Prostate gland (tissue), 2 donors: ENCODE results near the gene TMEM184A. TPM values are rescaled to one million over a fixed set of nuclear protein-coding genes. Genes with fewer than 3 reads are reported as not detected.
A peak's percentile ranks its signal among the peaks of the same experiment; 100 is the strongest.

Source experiments
- DNase-seq: peaks from one replicate; pipeline ENCODE4 v3.0.0-alpha.2; 2019; ENCODE audit warnings: low spot score
- H3K27ac ChIP-seq, 2 donors: fragments of 200-600 bp; sonication (generic); 2 replicates each; pipeline ENCODE4 v1.5.1; 2017 to 2019
- H3K27me3 ChIP-seq: fragments of 200-600 bp; sonication (generic); replicated peaks from 2 replicates; pipeline ENCODE4 v1.5.1; 2019; ENCODE audit not compliant: insufficient read depth
- H3K36me3 ChIP-seq, 2 donors: fragments of 200-600 bp; sonication (generic); 1 replicate in 1 of 2; 2 replicates in 1 of 2; pipeline versions ENCODE4 v1.5.1 to v1.8.1; 2017 to 2019
- H3K4me1 ChIP-seq: fragments of 200-600 bp; sonication (generic); replicated peaks from 2 replicates; pipeline ENCODE4 v1.5.1; 2019
- H3K4me3 ChIP-seq, 2 donors: fragments of 200-600 bp; sonication (generic); 2 replicates each; pipeline ENCODE4 v1.5.1; 2017 to 2019
- H3K9me3 ChIP-seq: fragments of 200-600 bp; sonication (generic); 2 replicates; pipeline ENCODE4 v1.5.1; 2017
- POLR2A ChIP-seq: fragments of 450-650 bp; IDR thresholded peaks from one replicate; pipeline ENCODE4 v1.6.1; 2016; ENCODE audit warnings: antibody characterized with exemption, mild to moderate bottlenecking
- POLR2AphosphoS5 ChIP-seq: sonication (generic); formaldehyde crosslinking; IDR thresholded peaks from one replicate; pipeline ENCODE4 v1.6.1; 2017; ENCODE audit warnings: antibody characterized with exemption
- WGBS: methylation state at CpG from one replicate; pipeline ENCODE4 v1.1.5; 2018; 5-methylcytosine and 5-hydroxymethylcytosine counted together
- intact Hi-C: fragments of 100-400 bp; cut with DNase I; formaldehyde crosslinking; loops from one replicate; pipeline ENCODE4 v1.14.2; 2022
- total RNA-seq, 2 donors: library from RNA; depleted of rRNA; stranded (reverse); fragments of >200 nt; gene quantifications; one replicate each; pipeline ENCODE4 v1.1.0, GENCODE V29; 2016
- TF ChIP-seq, protein P1 (sequence below), 4 experiments: fragments of 200-600 bp in 2 of 4; fragments of 450-650 bp in 2 of 4; sonication (generic) in 2 of 4; IDR thresholded peaks; 1 replicate in 3 of 4; 2 replicates in 1 of 4; pipeline ENCODE4 v1.5.1; 2016 to 2019; ENCODE audit warnings: antibody characterized with exemption in 4 of 4, mild to moderate bottlenecking in 2 of 4, moderate library complexity in 2 of 4

Gene TMEM184A
- total RNA-seq, 2 donors from 2014 or later = 15.4 to 59.2 TPM

DNA sequence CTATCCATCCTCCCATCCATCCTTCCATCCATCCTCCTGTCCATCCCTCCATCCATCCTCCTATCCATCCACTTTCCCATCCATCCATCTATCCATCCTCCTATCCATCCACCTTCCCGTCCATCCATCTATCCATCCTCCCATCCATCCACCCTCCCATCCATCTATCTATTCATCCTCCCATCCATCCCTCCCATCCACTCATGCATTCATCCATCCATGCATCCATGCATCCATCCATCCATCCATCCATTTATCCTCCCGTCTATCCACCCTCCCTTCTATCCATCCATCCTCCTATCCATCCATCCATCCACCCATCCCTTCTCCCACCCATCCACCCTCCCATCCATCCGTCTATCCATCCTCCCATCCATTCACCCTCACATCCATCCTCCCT is 39.0 kb upstream of the TMEM184A start:
- Histone ChIP-seq H3K27me3 (peaks cover 14% of the 10 kb centered on the region), H3K4me3 (no peak overlapping the region), H3K36me3 (no peaks in the 10 kb centered on the region), H3K4me1 (no peaks in the 10 kb centered on the region), H3K9me3 (no peaks in the 10 kb centered on the region), H3K27ac (no peak overlapping the region)
- no peak for DNase-seq
- 90% methylated on average over 3 of the region's 3 CpGs for WGBS
- intact Hi-C loops = no loop called here
- TF ChIP-seq POLR2AphosphoS5 = no peak
- TF ChIP-seq, protein P1, sequence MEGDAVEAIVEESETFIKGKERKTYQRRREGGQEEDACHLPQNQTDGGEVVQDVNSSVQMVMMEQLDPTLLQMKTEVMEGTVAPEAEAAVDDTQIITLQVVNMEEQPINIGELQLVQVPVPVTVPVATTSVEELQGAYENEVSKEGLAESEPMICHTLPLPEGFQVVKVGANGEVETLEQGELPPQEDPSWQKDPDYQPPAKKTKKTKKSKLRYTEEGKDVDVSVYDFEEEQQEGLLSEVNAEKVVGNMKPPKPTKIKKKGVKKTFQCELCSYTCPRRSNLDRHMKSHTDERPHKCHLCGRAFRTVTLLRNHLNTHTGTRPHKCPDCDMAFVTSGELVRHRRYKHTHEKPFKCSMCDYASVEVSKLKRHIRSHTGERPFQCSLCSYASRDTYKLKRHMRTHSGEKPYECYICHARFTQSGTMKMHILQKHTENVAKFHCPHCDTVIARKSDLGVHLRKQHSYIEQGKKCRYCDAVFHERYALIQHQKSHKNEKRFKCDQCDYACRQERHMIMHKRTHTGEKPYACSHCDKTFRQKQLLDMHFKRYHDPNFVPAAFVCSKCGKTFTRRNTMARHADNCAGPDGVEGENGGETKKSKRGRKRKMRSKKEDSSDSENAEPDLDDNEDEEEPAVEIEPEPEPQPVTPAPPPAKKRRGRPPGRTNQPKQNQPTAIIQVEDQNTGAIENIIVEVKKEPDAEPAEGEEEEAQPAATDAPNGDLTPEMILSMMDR (IDR thresholded peaks at IDR 0.05) = no peak
- no peak for TF ChIP-seq POLR2A

DNA sequence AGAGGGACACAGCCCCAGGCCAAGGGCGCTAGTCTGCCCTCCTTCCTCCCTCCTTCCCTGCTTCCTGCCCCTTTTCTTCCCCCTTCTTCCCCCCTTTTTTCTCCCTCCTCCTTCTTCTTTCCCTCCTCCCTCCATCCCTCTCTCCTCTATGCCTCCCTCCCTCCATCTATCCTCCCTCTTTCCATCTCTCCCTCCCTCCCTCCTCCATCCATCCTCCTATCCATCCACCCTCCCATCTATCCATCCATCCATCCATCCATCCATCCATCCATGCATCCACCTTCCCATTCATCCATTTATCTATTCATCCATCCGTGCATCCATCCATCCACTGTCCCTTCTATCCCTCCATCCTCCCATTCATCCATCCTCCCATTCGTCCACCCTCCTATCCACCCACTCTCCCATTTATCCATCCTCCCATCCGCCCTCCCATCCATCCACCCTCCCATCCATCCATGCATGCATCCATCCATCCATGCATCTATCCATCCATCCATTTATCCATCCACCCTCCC is 38.0 kb upstream of the TMEM184A start:
- TF ChIP-seq, protein P1 (IDR thresholded peaks at IDR 0.05) = no peak
- TF ChIP-seq POLR2A (no peak), POLR2AphosphoS5 (no peak)
- Histone ChIP-seq H3K9me3 (no peaks in the 10 kb centered on the region), H3K27ac (no peak overlapping the region), H3K4me3 (no peak overlapping the region), H3K36me3 (no peaks in the 10 kb centered on the region), H3K4me1 (no peaks in the 10 kb centered on the region), H3K27me3 (peaks cover 14% of the 10 kb centered on the region)
- WGBS = 89% methylated on average over 4 of the region's 4 CpGs
- DNase-seq = no peak
- intact Hi-C loops = no loop called here

DNA sequence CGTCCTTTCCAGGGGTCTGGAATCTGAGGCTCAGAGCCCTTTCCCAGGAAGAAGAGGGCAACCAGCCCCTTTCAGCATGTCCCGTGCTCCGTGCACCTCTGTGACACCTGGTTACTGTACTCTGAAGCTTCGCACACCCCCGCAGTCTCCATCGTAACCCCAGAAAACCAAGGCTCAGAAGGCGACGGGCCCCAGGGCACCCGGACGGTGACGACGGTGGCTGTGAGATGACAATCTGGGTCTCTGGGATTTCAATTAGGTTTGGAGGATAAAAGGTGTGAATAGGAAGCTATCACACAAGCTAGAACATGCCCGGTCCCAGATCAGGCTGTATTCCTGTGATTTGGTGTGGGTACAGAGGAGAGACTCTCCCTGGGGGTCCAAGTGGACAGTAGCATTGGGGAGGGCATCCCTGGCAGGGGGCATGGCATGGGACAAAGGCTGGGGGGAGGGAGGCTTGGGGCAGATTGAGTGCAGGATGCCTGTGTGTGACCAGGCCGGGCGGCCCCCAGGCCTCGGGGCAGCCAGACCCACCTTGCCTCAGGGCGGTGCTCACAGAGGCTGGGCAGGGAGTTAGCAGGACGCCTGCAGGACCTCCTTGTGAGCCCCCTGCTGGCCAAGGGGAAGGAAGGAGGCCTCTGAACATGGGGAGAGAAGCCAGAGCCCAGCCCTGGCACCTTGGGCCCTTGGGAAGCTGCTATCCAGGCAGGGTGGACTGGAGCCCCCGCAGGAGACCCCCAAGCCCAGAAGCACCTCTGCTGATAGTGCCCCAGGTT is 37.3 kb upstream of the TMEM184A start:
- intact Hi-C loops = no loop called here
- TF ChIP-seq, protein P1 (IDR thresholded peaks at IDR 0.05) = peak in 1 of 4 experiments; percentile 15
- TF ChIP-seq POLR2A = no peak
- no peak for TF ChIP-seq POLR2AphosphoS5
- Histone ChIP-seq H3K4me1 (no peaks in the 10 kb centered on the region), H3K27ac (no peak overlapping the region), H3K4me3 (no peak overlapping the region), H3K9me3 (no peaks in the 10 kb centered on the region), H3K27me3 (peaks cover 14% of the 10 kb centered on the region), H3K36me3 (no peaks in the 10 kb centered on the region)
- DNase-seq = no peak
- 52% methylated on average over 16 of the region's 19 CpGs for whole genome bisulfite sequencing

DNA sequence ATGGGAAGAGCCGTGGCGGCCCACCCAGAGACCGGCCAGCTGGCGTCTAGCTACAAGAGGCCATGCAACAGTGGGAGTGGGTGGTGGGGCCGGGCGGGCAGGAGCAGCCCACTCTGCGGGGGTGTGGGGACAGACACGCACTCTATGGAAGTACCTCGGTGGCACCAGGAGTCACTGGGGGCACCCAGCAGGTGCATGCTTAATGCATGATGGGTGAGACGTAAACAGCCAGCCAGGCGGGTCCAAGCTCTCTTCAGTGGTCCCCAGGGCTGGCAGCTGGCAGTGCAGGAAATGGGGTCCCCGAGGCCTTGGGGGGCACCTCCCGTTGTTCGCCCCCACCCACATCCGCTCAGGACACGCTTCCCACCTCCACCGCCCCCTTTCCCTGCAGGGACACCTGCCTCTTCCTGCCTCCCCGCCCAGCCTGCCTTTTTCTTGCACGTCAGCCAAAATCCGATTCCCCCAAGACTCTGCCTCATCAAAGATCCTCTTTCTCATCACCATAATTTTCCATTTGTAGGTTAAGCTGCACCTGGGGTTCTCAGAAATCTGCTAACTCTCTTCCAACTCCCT is 36.4 kb upstream of the TMEM184A start:
- H3K4me3 ChIP-seq = no peak overlapping the region
- H3K36me3 ChIP-seq = no peaks in the 10 kb centered on the region
- no peaks in the 10 kb centered on the region for H3K9me3 ChIP-seq
- peaks cover 15% of the 10 kb centered on the region for H3K27me3 ChIP-seq
- DNase-seq = no peak
- H3K4me1 ChIP-seq = no peaks in the 10 kb centered on the region
- TF ChIP-seq POLR2AphosphoS5 (no peak), POLR2A (no peak)
- TF ChIP-seq, protein P1 (IDR thresholded peaks at IDR 0.05) = no peak
- intact Hi-C loops = no loop called here
- no peak overlapping the region for H3K27ac ChIP-seq
- WGBS = 47% methylated on average over 18 of the region's 20 CpGs

DNA sequence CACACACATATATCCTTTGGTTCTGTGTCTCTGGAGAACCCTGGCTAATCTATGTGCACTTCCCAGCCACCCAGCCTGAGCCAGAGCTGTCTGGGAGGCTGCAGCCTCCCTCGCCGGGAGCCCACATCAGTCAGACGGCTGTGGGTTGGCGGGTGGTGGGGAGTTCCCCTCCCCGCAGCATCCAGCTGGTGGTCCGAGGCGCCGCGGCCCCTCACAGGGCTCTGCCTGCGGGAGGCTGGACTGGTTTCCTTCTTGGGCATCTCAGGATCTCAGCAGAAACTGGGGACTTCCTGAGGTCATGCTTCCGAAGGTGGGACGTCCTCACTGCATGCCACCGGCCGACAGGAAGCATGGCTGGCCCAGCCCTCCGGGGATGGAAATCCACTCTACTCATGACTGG is 35.9 kb upstream of the TMEM184A start:
- no peaks in the 10 kb centered on the region for H3K36me3 ChIP-seq
- no peaks in the 10 kb centered on the region for H3K9me3 ChIP-seq
- WGBS = 46% methylated on average over 10 of the region's 15 CpGs
- TF ChIP-seq, protein P1 (IDR thresholded peaks at IDR 0.05) = no peak
- TF ChIP-seq POLR2AphosphoS5 = no peak
- no peak for TF ChIP-seq POLR2A
- no peaks in the 10 kb centered on the region for H3K4me1 ChIP-seq
- no peak overlapping the region for H3K27ac ChIP-seq
- DNase-seq = no peak
- peaks cover 11% of the 10 kb centered on the region for H3K27me3 ChIP-seq
- intact Hi-C loops = no loop called here
- H3K4me3 ChIP-seq = no peak overlapping the region
